T-cell (primary cell): ENCODE measurements around the gene TPST2. TPM values are rescaled to one million over a fixed set of nuclear protein-coding genes. Genes with fewer than 3 reads are reported as not detected.
A peak's percentile ranks its signal among the peaks of the same experiment; 100 is the strongest.

ENCODE experiments used
- ATAC-seq, 4 experiments: fragments of 200-7000 bp in 3 of 4; fragments of 150-1000 bp in 1 of 4; cut with Tn5 transposase; replicated peaks in 1 of 4; 1 replicate in 3 of 4; 2 replicates in 1 of 4; pipeline ENCODE4 v1.10.0; 2021; ENCODE audit warnings: moderate library complexity in 3 of 4, mild to moderate bottlenecking in 2 of 4, moderate number of reproducible peaks in 1 of 4
- CTCF ChIA-PET, 2 donors: fragments of 300-600 bp; sonication (Branson Sonifier 250); formaldehyde crosslinking; loops; one replicate each; lab custom pipeline; 2022; ENCODE audit warnings: antibody characterized with exemption in 2 of 2; lab: Charles Lee
- POLR2A ChIA-PET, 2 donors: fragments of 300-600 bp; sonication (Branson Sonifier 250); formaldehyde crosslinking; loops; one replicate each; lab custom pipeline; 2022; ENCODE audit warnings: antibody characterized with exemption in 2 of 2; lab: Charles Lee
- DNase-seq, 35 experiments: peaks; one replicate each; pipeline versions ENCODE4 v3.0.0 to v3.0.0-alpha.2; 2013 to 2023
- H3K27ac ChIP-seq: one replicate; pipeline ENCODE4 v1.5.1; 2013; ENCODE audit warnings: low read length
- H3K27me3 ChIP-seq, 2 experiments: replicated peaks in 1 of 2; 1 replicate in 1 of 2; 2 replicates in 1 of 2; pipeline versions ENCODE4 v1.6.1 to v1.7.0; 2013; ENCODE audit warnings: low read length in 1 of 2, mixed read lengths in 1 of 2; ENCODE audit not compliant: control insufficient read depth in 2 of 2, insufficient read depth in 2 of 2; ENCODE audit errors: extremely low read depth in 1 of 2
- H3K36me3 ChIP-seq, 2 donors: 1 replicate in 1 of 2; 2 replicates in 1 of 2; pipeline versions ENCODE4 v1.6.1 to v1.7.0; 2013; ENCODE audit warnings: low read length in 1 of 2; ENCODE audit not compliant: control insufficient read depth in 2 of 2, insufficient read depth in 1 of 2; ENCODE audit errors: extremely low read depth in 1 of 2
- H3K4me1 ChIP-seq, 2 experiments: 1 replicate in 1 of 2; 2 replicates in 1 of 2; pipeline versions ENCODE4 v1.6.1 to v1.7.0; 2013; ENCODE audit warnings: low read length in 2 of 2, mixed read lengths in 1 of 2; ENCODE audit not compliant: insufficient read depth in 2 of 2, control insufficient read depth in 1 of 2; ENCODE audit errors: extremely low read depth in 1 of 2
- H3K4me3 ChIP-seq, 2 donors: 1 replicate in 1 of 2; 2 replicates in 1 of 2; pipeline versions ENCODE4 v1.5.1 to v1.7.0; 2013; ENCODE audit warnings: mild to moderate bottlenecking in 2 of 2, low read length in 1 of 2, moderate library complexity in 1 of 2; ENCODE audit not compliant: control insufficient read depth in 1 of 2; ENCODE audit errors: extremely low read depth in 1 of 2
- H3K9me3 ChIP-seq: 2 replicates; pipeline ENCODE4 v1.7.0; 2013
- H3K27ac Mint-ChIP-seq, 2 donors: one replicate each; pipeline ENCODE4 v1.8.0; 2020 to 2021; ENCODE audit warnings: mild to moderate bottlenecking in 2 of 2, mixed read lengths in 2 of 2
- H3K27me3 Mint-ChIP-seq, 2 donors: one replicate each; pipeline ENCODE4 v1.8.0; 2021 to 2022; ENCODE audit warnings: mixed read lengths in 2 of 2
- H3K36me3 Mint-ChIP-seq: one replicate; pipeline ENCODE4 v1.8.0; 2021; ENCODE audit warnings: mixed read lengths
- H3K4me1 Mint-ChIP-seq, 3 donors: one replicate each; pipeline ENCODE4 v1.8.0; 2020 to 2022; ENCODE audit warnings: mixed read lengths in 3 of 3, mild to moderate bottlenecking in 1 of 3
- H3K4me3 Mint-ChIP-seq, 3 donors: one replicate each; pipeline ENCODE4 v1.8.0; 2020 to 2022; ENCODE audit warnings: mild to moderate bottlenecking in 3 of 3, mixed read lengths in 3 of 3, moderate library complexity in 3 of 3
- H3K9me3 Mint-ChIP-seq, 3 donors: one replicate each; pipeline ENCODE4 v1.8.0; 2020 to 2022; ENCODE audit warnings: mixed read lengths in 3 of 3
- WGBS: methylation state at CpG from one replicate; pipeline ENCODE4 v1.1.5; 2013; ENCODE audit warnings: missing lambda C conversion rate; ENCODE audit not compliant: insufficient coverage; 5-methylcytosine and 5-hydroxymethylcytosine counted together
- total RNA-seq, 35 experiments: library from RNA in 6 of 35; stranded (reverse) in 6 of 35; fragments of 120-200 nt in 1 of 35; gene quantifications; one replicate each; pipeline versions ENCODE4 v1.2.1 to v1.2.4 and lab custom pipeline; 2013 to 2026

Gene TPST2
- total RNA-seq, 5 donors from 2014 or later (not counting 1 experiment from before 2014, with no cell fraction given), result 30.3 to 42.1 (median 38.0) TPM

DNA sequence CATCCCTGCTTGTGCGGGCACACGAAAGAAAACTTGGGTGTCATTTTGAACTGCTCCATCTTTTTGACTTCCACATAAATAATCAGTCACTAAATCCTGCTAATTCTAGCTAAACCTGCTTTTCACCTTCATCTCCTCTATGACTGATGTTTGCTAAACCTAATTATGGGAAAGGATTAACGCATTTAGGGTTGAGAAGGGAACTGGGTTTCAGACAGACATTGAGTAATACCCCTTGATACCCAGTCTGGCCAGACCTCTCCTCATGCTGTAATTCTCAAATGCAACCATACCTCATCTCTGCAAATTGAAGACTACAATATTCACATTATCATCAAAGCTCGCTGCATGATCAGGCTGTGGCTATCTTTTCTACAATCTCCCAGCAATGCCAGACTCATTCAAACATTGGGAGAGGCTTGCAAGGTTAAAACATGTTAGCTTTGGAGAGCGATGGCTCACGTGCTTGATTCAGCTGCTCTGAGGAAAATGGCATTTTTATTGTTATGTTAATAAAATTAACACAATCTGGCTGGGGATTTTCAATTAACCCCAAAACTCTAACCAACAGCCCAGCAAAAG is 108.7 kb downstream of the TPST2 start:
- WGBS, result 83% methylated on average over 1 of the region's 6 CpGs
- peaks cover 84 to 87% (median 85%) of the 10 kb centered on the region in 3 donors for H3K4me1 Mint-ChIP-seq
- ChIA-PET POLR2A (no interaction called here), CTCF (no interaction called here)
- H3K27ac Mint-ChIP-seq, result peak overlapping the region; percentile 17 to 50
- no peaks in the 10 kb centered on the region for H3K27me3 Mint-ChIP-seq
- H3K9me3 Mint-ChIP-seq, result no peaks in the 10 kb centered on the region
- DNase-seq, result no peak
- Histone ChIP-seq H3K27me3 (no peaks in the 10 kb centered on the region), H3K4me1 (peaks cover 27 to 47% of the 10 kb centered on the region in 2 experiments), H3K27ac (no peak overlapping the region), H3K4me3 (no peak overlapping the region), H3K9me3 (no peaks in the 10 kb centered on the region), H3K36me3 (peaks cover 0 to 22% of the 10 kb centered on the region in 2 donors)
- no peak for ATAC-seq
- peaks cover 37% of the 10 kb centered on the region for H3K36me3 Mint-ChIP-seq
- peak overlapping the region; percentile 37 to 90 (median 89) for H3K4me3 Mint-ChIP-seq

DNA sequence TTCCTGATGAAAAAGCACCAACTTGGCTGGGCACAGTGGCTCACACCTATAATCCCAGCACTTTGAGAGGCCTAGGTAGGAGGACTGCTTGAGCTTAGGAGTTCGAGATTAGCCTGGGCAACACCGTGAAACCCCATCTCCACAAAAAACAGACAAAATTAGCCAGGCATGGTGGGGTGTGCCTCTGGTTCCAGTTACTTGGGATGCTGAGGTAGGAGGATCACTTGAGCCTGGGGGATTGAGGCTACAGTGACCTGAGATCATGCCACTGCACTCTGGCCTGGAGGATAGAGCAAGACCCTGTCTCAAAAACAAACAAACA is 109.4 kb downstream of the TPST2 start:
- no peaks in the 10 kb centered on the region for H3K27me3 ChIP-seq

DNA sequence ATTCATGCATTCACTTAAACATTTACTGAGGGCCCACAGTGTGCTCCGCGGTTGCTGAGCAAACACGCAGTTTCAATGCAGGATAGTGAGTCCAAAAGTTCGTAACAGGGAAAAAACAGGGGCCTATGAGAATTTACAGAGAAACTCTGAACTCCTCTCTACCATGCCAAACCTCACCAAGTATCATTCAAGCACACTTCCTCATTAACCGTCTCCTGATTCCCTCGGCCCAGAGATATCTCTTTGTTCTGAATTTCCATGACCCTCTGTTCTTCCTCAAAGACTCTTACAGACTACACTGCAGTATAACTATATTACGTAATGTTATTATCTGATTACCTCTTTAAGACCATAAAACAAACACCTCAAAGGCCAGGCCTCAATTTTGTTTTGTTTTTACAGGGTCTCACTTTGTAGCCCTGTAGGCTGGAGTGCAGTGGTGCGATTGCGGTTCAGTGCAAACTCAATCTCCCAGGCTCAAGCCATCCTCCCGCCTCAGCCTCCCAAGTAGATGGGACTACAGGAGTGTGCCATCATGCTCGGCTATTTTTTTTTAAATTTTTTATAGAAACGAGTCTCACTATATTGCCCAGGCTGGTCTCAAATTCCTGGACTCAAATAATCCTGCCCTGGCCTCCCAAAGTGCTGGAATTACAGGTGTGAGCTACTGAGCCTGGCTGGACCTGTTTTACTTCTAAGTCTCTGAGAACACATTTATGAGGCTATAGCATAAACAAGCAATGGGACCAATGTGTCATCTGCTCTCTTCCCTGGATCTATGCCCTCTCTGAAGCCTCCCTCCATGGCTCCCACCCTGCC is 109.9 kb downstream of the TPST2 start:
- ATAC-seq, result no peak
- Mint-ChIP-seq H3K9me3 (no peaks in the 10 kb centered on the region), H3K4me3 (peak overlapping the region; percentile 69 to 90 (median 78)), H3K4me1 (peaks cover 72 to 76% (median 73%) of the 10 kb centered on the region in 3 donors), H3K27ac (peak overlapping the region; percentile 63 to 74), H3K27me3 (no peaks in the 10 kb centered on the region), H3K36me3 (peaks cover 37% of the 10 kb centered on the region)
- Histone ChIP-seq H3K27me3 (no peaks in the 10 kb centered on the region), H3K36me3 (peaks cover 0 to 28% of the 10 kb centered on the region in 2 donors), H3K9me3 (no peaks in the 10 kb centered on the region), H3K4me1 (peaks cover 26 to 45% of the 10 kb centered on the region in 2 experiments), H3K27ac (no peak overlapping the region), H3K4me3 (peak overlapping the region; percentile 20 to 32)
- POLR2A ChIA-PET, result no interaction called here
- no peak for DNase-seq
- 64% methylated on average over 9 of the region's 12 CpGs for WGBS
- CTCF ChIA-PET, result no interaction called here

More for the DNA sequence above, 109.4 kb downstream of the TPST2 start:
- Mint-ChIP-seq H3K27ac (peak overlapping the region in 1 of 2 donors; percentile 34), H3K36me3 (peaks cover 36% of the 10 kb centered on the region), H3K4me1 (peaks cover 78 to 80% (median 78%) of the 10 kb centered on the region in 3 donors), H3K4me3 (peak overlapping the region; percentile 18 to 90 (median 69)), H3K27me3 (no peaks in the 10 kb centered on the region), H3K9me3 (no peaks in the 10 kb centered on the region)
- Histone ChIP-seq H3K4me3 (no peak overlapping the region), H3K9me3 (no peaks in the 10 kb centered on the region), H3K4me1 (peaks cover 27 to 47% of the 10 kb centered on the region in 2 experiments), H3K27ac (no peak overlapping the region), H3K36me3 (peaks cover 0 to 27% of the 10 kb centered on the region in 2 donors)
- POLR2A ChIA-PET, result no interaction called here
- WGBS, result no CpG with 5 or more reads among the region's 2 CpGs
- ATAC-seq (no peak), DNase-seq (no peak)
- CTCF ChIA-PET, result no interaction called here

DNA sequence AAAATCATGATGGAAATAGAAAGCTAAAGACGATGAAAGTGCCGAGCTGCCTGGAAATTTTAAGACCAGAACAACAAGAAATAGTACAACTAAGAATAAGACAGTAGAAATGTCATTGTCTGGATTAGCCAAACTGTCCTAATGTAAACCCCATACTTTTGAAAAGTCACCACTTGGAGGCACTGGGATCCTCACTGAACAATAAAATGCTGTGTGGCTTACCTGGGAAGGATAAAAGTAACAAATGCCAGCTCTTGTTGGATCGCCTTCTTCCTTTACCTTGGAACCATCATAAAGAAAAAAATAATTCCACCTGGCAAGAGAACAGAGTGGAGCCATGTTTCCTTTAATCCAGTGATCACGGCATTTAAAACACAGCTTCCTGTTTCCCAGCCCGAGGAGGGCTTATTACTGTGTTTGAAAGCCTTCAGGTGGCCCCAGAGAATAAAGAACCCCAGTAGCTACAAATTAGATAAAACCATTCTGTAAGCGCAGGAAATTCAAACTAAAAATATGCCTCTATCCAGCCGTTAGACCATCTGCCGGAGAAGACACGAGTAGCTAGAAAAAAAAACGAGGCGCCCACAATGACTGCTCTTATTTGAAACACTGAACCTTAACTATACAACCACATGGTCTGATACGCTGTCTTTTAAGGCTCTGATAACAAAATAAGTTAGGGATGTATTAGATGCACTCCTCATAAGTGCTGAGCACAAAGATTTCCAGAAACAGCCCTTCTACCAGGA is 110.7 kb downstream of the TPST2 start:
- no peak for DNase-seq
- Histone ChIP-seq H3K27ac (no peak overlapping the region), H3K27me3 (no peaks in the 10 kb centered on the region), H3K36me3 (peaks cover 0 to 32% of the 10 kb centered on the region in 2 donors), H3K4me1 (peaks cover 21 to 38% of the 10 kb centered on the region in 2 experiments), H3K9me3 (no peaks in the 10 kb centered on the region), H3K4me3 (peak overlapping the region; percentile 20 to 32)
- no peaks in the 10 kb centered on the region for H3K9me3 Mint-ChIP-seq
- no peak for ATAC-seq
- POLR2A ChIA-PET, result no interaction called here
- 60% methylated on average over 1 of the region's 12 CpGs for WGBS
- H3K4me1 Mint-ChIP-seq, result peaks cover 67 to 71% (median 69%) of the 10 kb centered on the region in 3 donors
- no peaks in the 10 kb centered on the region for H3K27me3 Mint-ChIP-seq
- peak overlapping the region; percentile 69 to 90 (median 78) for H3K4me3 Mint-ChIP-seq
- H3K27ac Mint-ChIP-seq, result peak overlapping the region; percentile 25 to 74
- H3K36me3 Mint-ChIP-seq, result peaks cover 43% of the 10 kb centered on the region
- CTCF ChIA-PET, result interaction anchor here in 1 of 2 donors (1.0 kb wide), 2 partner anchors 10 to 164 kb away, joined by 3 to 4 read pairs; no protein-coding TSS in a partner anchor

DNA sequence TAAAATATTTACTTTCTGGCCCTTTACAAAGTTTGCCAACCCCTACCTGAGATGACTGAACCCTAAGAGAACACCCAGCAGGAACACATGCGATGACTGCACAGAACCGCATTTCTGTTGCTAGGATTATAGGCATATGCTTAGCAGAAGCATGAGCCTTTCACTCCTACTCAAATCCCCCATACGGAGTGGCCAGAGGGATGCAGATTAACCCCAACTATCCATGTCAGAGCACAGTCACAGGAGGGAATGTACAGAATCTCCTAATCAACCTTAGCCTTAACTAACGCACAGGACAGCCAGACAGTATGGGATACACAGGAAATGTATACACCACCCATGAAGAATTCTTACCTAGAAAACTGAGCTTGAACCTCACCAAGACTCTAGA is 112.6 kb downstream of the TPST2 start:
- 27% methylated on average over 3 of the region's 4 CpGs for WGBS
- Mint-ChIP-seq H3K27ac (no peak overlapping the region), H3K4me3 (peak overlapping the region in 1 of 3 donors; percentile 53), H3K36me3 (peaks cover 60% of the 10 kb centered on the region), H3K4me1 (peaks cover 53 to 61% (median 56%) of the 10 kb centered on the region in 3 donors), H3K9me3 (no peaks in the 10 kb centered on the region), H3K27me3 (no peaks in the 10 kb centered on the region)
- DNase-seq (no peak), ATAC-seq (no peak)
- Histone ChIP-seq H3K9me3 (no peaks in the 10 kb centered on the region), H3K4me3 (no peak overlapping the region), H3K27ac (no peak overlapping the region), H3K36me3 (peaks cover 0 to 46% of the 10 kb centered on the region in 2 donors), H3K4me1 (peaks cover 12 to 27% of the 10 kb centered on the region in 2 experiments), H3K27me3 (no peaks in the 10 kb centered on the region)
- CTCF ChIA-PET, result no interaction called here
- POLR2A ChIA-PET, result no interaction called here

DNA sequence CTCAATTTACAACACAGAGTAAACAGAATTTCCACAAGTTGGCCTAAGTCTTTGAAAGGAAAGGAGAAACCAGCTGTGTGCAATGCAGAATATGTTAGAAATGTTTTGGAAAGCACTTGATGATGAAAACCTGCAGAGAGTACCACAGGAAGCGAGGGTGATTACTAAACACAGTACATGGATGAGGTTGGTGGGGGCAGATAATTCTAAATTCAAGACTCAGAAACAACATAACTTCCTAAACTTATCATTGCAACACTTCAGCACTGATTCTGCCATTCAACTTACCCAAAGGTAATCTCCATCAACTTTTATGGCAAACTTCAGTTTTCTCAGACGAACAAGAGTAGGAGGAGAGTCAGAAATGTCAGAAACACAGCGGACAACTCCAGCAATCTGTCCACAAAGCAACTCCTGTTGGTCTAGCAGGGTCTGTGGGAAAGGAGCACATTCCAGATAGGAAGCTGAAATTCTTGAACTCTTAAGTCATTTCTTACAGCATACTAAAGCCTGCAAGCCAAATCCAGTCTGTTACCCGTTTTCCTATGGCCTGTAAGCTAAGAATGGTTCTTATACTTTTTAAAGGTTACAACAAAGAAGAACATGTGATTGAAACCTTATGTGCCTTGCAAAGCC is 113.1 kb downstream of the TPST2 start:
- POLR2A ChIA-PET, result no interaction called here
- Histone ChIP-seq H3K27me3 (no peaks in the 10 kb centered on the region), H3K36me3 (peaks cover 0 to 51% of the 10 kb centered on the region in 2 donors), H3K27ac (no peak overlapping the region), H3K4me3 (no peak overlapping the region), H3K4me1 (peaks cover 10 to 26% of the 10 kb centered on the region in 2 experiments), H3K9me3 (no peaks in the 10 kb centered on the region)
- Mint-ChIP-seq H3K27ac (no peak overlapping the region), H3K4me1 (peaks cover 48 to 56% (median 51%) of the 10 kb centered on the region in 3 donors), H3K27me3 (no peaks in the 10 kb centered on the region), H3K4me3 (no peak overlapping the region), H3K9me3 (no peaks in the 10 kb centered on the region), H3K36me3 (peaks cover 65% of the 10 kb centered on the region)
- WGBS, result 100% methylated on average over 1 of the region's 4 CpGs
- ATAC-seq, result no peak
- CTCF ChIA-PET, result no interaction called here
- DNase-seq, result no peak
